ENCODE measurements around the gene SULT1A3. TPM values are rescaled to one million over a fixed set of nuclear protein-coding genes. Genes with fewer than 3 reads are reported as not detected.
"Not testable (repeated sequence)": the region's sequence is repeated elsewhere in the genome, so short reads cannot be mapped to it uniquely, and the experiment has no call there.

The SULT1A3 gene
- total and polyA plus RNA-seq, 3 experiments from 2014 or later, result 1.4 to 17.6 (median 12.7) TPM

GRCh38 chr16:30197001-30197400, 2.1 kb upstream of the SULT1A3 start:
- not testable (repeated sequence) for H3K27ac Mint-ChIP-seq

GRCh38 chr16:30199608-30200343, 721 bp downstream of the SULT1A3 start:
- H3K27ac ChIP-seq (ENCODE audit: low read depth, low read length); H3K4me3 ChIP-seq (ENCODE audit: low read length); H3K36me3 Mint-ChIP-seq; H3K27ac Mint-ChIP-seq; H3K4me1 Mint-ChIP-seq; CTCF ChIA-PET; H3K4me1 ChIP-seq (ENCODE audit: insufficient read depth, low read length); H3K9me3 ChIP-seq (ENCODE audit: low read length); H3K36me3 ChIP-seq (ENCODE audit: insufficient read depth, low read length); DNase-seq; POLR2A ChIA-PET; H3K27me3 Mint-ChIP-seq; H3K9me3 Mint-ChIP-seq; H3K27me3 ChIP-seq (ENCODE audit: insufficient read depth, low read length, poor library complexity, severe bottlenecking); H3K4me3 Mint-ChIP-seq: not testable (repeated sequence)

More at GRCh38 chr16:30197001-30197400, 2.1 kb upstream of the SULT1A3 start:
- CTCF ChIA-PET; H3K36me3 Mint-ChIP-seq; POLR2A ChIA-PET; H3K27me3 ChIP-seq (ENCODE audit: insufficient read depth, low read length, poor library complexity, severe bottlenecking); H3K9me3 Mint-ChIP-seq; H3K9me3 ChIP-seq (ENCODE audit: low read length); H3K27me3 Mint-ChIP-seq; H3K4me1 ChIP-seq (ENCODE audit: insufficient read depth, low read length); H3K4me1 Mint-ChIP-seq; H3K27ac ChIP-seq (ENCODE audit: low read depth, low read length); DNase-seq; H3K4me3 ChIP-seq (ENCODE audit: low read length); H3K36me3 ChIP-seq (ENCODE audit: insufficient read depth, low read length); H3K4me3 Mint-ChIP-seq: not testable (repeated sequence)

DNA sequence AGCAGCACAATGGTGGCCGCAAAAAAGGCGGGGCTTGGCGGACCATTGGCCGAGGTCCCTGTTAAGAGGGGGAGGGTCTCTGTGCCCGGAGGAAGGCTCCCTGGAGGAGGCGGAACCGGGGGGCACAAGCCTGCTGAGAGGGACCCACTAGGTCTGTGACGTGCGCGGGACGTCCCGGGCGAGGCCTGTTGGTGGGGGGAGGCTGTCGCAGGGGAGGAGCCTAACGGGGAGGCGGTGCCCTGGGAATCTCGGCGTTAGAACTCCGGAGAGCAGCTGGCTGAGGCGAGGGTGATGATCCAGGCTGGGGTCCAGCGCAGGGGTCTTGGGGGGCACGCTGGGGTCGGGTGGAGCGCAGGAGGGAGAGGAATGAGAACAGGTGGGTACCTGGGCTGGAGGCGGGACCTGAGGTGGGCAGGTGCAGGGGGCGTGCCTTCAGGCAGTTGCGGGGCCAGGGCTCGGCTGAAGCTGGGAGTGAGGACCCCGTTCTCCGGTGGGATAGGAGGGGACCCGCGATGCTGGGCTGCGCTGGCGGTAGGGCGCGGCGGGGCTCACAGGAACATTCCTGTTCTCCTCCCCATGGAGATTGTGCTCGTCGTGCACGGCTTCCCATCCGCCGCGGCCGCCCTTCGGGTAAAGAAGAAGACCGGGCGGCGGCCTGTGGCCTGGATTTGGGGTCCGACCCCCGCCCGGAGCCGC, 6.6 kb downstream of the SULT1A3 start:
- H3K9me3 Mint-ChIP-seq; POLR2A ChIA-PET; H3K4me3 ChIP-seq (ENCODE audit: low read length); H3K27ac ChIP-seq (ENCODE audit: low read depth, low read length); H3K9me3 ChIP-seq (ENCODE audit: low read length); H3K4me1 Mint-ChIP-seq; H3K27me3 ChIP-seq (ENCODE audit: insufficient read depth, low read length, poor library complexity, severe bottlenecking); H3K36me3 Mint-ChIP-seq; H3K4me1 ChIP-seq (ENCODE audit: insufficient read depth, low read length); H3K36me3 ChIP-seq (ENCODE audit: insufficient read depth, low read length); H3K27ac Mint-ChIP-seq; CTCF ChIA-PET; H3K27me3 Mint-ChIP-seq; H3K4me3 Mint-ChIP-seq: not testable (repeated sequence)
- peak in 2 of 5 donors; percentile 3 to 23 for DNase-seq

GRCh38 chr16:30206252-30206651, 7.2 kb downstream of the SULT1A3 start:
- CTCF ChIA-PET; H3K4me3 ChIP-seq (ENCODE audit: low read length); DNase-seq; H3K36me3 Mint-ChIP-seq; H3K27ac ChIP-seq (ENCODE audit: low read depth, low read length); H3K9me3 Mint-ChIP-seq; H3K27me3 Mint-ChIP-seq; H3K4me3 Mint-ChIP-seq; H3K4me1 ChIP-seq (ENCODE audit: insufficient read depth, low read length); H3K27ac Mint-ChIP-seq; H3K9me3 ChIP-seq (ENCODE audit: low read length); POLR2A ChIA-PET; H3K36me3 ChIP-seq (ENCODE audit: insufficient read depth, low read length); H3K4me1 Mint-ChIP-seq; H3K27me3 ChIP-seq (ENCODE audit: insufficient read depth, low read length, poor library complexity, severe bottlenecking): not testable (repeated sequence)

- H3K36me3 Mint-ChIP-seq; CTCF ChIA-PET; H3K27me3 Mint-ChIP-seq; H3K9me3 ChIP-seq (ENCODE audit: low read length); POLR2A ChIA-PET; H3K4me1 ChIP-seq (ENCODE audit: insufficient read depth, low read length); H3K4me1 Mint-ChIP-seq; H3K36me3 ChIP-seq (ENCODE audit: insufficient read depth, low read length); H3K27me3 ChIP-seq (ENCODE audit: insufficient read depth, low read length, poor library complexity, severe bottlenecking); H3K9me3 Mint-ChIP-seq; H3K27ac ChIP-seq (ENCODE audit: low read depth, low read length); H3K4me3 ChIP-seq (ENCODE audit: low read length): not testable (repeated sequence)
- peak overlapping the region in 1 of 7 donors; percentile 13 for H3K4me3 Mint-ChIP-seq
- peak in 1 of 5 donors; percentile 4 for DNase-seq
- peak overlapping the region in 1 of 8 donors; percentile 38 for H3K27ac Mint-ChIP-seq
Measured at GRCh38 chr16:30207063-30207704, 8.1 kb downstream of the SULT1A3 start.

DNA sequence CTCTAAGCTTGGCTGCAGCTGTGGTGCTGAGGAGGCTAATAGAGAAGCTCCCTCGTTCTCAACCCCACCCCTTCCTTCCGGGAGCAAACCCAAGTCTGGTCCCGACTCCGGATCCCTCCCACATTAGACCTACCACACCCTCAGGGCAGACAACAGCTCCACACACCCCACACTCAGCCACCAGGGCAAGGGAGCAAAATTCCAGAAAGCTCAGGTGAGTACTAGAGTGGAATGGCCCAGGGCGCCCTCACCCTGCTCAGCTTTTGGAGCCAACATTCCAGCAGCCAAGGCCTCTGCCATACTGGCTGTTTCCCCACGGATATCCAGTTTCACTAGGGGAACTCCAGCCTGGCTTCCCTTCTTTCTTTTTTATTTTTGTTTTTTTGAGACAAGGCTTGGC, 10.0 kb downstream of the SULT1A3 start:
- H3K36me3 Mint-ChIP-seq; H3K4me1 ChIP-seq (ENCODE audit: insufficient read depth, low read length); H3K27me3 ChIP-seq (ENCODE audit: insufficient read depth, low read length, poor library complexity, severe bottlenecking); H3K27me3 Mint-ChIP-seq; H3K36me3 ChIP-seq (ENCODE audit: insufficient read depth, low read length); H3K4me3 Mint-ChIP-seq; H3K9me3 ChIP-seq (ENCODE audit: low read length); CTCF ChIA-PET; H3K9me3 Mint-ChIP-seq; POLR2A ChIA-PET; H3K4me3 ChIP-seq (ENCODE audit: low read length); H3K27ac Mint-ChIP-seq; H3K27ac ChIP-seq (ENCODE audit: low read depth, low read length); H3K4me1 Mint-ChIP-seq: not testable (repeated sequence)
- peak in 3 of 5 donors; percentile 5 to 44 (median 11) for DNase-seq

DNA sequence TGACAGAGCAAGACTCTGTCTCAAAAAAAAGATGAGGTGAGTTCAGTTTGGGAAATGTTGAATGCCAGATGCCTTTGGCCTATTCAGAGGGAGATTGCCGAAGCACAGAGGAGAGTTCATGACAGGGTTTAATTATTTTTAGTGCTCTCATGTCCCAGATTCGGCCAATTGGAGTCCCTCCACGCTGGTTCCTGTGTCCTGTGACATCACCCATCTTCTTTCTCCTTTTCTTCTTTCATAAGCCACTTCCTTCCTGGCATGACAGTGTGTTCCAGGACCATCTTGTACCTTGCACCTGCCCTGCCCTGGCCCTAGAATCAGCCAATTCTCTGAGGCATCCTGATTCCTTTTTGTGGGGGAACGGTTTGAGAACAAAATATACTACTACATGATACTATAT, 12.4 kb downstream of the SULT1A3 start:
- POLR2A ChIA-PET; H3K36me3 Mint-ChIP-seq; H3K9me3 ChIP-seq (ENCODE audit: low read length); H3K36me3 ChIP-seq (ENCODE audit: insufficient read depth, low read length); H3K4me1 ChIP-seq (ENCODE audit: insufficient read depth, low read length); H3K27me3 Mint-ChIP-seq; H3K27me3 ChIP-seq (ENCODE audit: insufficient read depth, low read length, poor library complexity, severe bottlenecking); H3K27ac ChIP-seq (ENCODE audit: low read depth, low read length); H3K4me1 Mint-ChIP-seq; H3K4me3 Mint-ChIP-seq; H3K9me3 Mint-ChIP-seq; H3K4me3 ChIP-seq (ENCODE audit: low read length); CTCF ChIA-PET; DNase-seq; H3K27ac Mint-ChIP-seq: not testable (repeated sequence)

DNA sequence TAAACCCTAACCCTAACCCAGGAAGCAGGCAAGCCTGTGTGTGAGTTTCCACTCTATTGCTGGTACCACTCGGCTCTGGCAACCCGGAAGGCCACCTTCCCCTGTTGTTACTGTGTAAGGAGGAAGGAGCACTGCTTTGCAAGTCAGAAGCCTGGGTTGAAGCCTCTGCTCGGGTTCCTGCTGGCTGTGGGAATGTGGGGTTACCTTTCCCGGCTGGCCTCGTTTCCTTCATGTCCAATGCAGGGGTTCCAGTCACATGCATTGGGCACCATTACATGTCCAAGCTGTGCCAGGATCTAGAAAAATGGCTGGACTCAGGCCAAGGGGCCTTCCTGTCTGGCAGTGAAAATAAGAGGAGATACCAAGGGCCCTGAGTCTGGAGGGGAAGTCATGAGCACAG, 18.0 kb downstream of the SULT1A3 start:
- H3K9me3 ChIP-seq (ENCODE audit: low read length); H3K27me3 ChIP-seq (ENCODE audit: insufficient read depth, low read length, poor library complexity, severe bottlenecking); H3K9me3 Mint-ChIP-seq; H3K36me3 ChIP-seq (ENCODE audit: insufficient read depth, low read length); H3K4me3 Mint-ChIP-seq; H3K27me3 Mint-ChIP-seq; H3K4me3 ChIP-seq (ENCODE audit: low read length); H3K36me3 Mint-ChIP-seq; H3K4me1 Mint-ChIP-seq; H3K27ac Mint-ChIP-seq; H3K4me1 ChIP-seq (ENCODE audit: insufficient read depth, low read length); CTCF ChIA-PET; H3K27ac ChIP-seq (ENCODE audit: low read depth, low read length); POLR2A ChIA-PET: not testable (repeated sequence)
- peak in 1 of 5 donors; percentile 0 for DNase-seq

Measured in CD8-positive, alpha-beta memory T cell (primary cell).